GM19238 (cell line): ENCODE data around the gene SCGN.

Source experiments
- DNase-seq: peaks from one replicate; pipeline ENCODE4 v3.0.0; 2011; ENCODE audit warnings: low spot score; ENCODE audit not compliant: insufficient read length

The SCGN gene

DNA sequence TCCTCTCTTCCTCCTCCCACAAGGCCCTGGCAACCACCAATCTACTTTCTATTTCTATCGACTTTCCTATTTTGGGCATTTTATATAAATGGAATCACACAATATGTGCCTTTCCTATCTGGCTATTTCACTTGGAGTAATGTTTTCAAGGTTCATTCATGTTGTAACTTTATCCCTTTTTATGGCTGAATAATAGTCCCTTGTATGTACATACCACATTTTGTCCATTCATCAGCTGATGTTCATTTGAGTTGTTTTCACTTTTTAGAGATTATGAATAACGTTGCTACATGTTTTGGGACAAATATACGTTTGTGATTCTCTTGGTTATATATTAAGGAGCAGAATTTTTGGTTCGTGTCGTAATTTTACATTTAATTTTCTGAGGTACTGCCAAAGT lies 33.9 kb downstream of the SCGN start:
- no peak for DNase-seq

DNA sequence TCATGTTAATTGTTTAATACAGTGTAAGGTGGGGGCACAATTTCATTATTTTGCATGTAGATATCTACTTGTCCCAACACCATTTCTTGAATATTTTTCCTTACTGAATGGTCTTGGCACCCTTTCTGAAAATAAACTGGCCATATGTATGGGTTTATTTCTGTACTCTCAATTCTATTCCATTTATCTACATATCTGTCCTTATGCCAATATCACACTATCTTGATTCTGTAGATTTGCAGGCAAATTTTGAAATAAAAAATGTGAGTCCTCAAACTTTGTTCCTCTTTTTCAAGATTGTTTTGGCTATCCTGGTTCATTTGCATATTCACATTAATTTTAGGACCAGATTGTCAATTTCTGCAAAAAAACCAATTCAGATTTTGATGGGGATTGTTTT lies 34.8 kb downstream of the SCGN start:
- no peak for DNase-seq

DNA sequence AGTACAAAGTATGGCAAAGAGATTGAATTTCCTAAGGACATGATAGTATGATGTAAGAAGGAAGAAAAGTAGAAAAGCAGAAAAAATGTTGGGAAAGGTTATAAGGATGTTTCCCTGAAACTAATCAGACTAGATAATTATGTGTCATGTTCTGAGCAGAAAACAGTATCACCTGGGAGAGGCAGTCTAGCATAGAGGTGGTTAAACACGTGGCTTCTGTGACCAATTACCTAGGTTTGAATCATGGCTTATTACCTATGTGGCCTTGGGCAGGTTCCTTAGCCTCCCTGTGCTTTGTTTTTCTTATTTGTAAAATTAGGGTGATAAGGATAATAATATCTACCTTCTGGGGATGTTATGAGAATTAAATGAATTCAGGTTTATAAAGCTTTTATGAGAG lies 38.0 kb downstream of the SCGN start:
- no peak for DNase-seq

DNA sequence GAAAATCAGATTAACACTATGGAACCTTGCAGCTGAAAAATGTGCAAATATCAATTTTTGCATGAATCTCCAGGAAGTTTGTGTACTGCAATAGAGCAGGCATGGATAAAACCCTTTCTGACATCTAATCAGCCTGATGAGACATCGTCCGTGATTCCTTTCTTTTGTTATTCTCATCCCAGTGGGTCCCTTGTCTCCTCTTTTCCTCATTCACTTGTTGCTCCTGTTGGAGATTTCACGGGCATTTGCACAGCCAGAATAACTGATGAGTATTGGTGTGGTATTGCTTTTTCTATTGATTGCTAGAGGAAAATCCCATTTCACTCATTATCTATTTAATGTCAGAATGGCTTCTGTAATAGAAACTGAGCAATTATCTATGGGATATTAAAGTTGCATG lies 39.9 kb downstream of the SCGN start:
- DNase-seq: no peak

DNA sequence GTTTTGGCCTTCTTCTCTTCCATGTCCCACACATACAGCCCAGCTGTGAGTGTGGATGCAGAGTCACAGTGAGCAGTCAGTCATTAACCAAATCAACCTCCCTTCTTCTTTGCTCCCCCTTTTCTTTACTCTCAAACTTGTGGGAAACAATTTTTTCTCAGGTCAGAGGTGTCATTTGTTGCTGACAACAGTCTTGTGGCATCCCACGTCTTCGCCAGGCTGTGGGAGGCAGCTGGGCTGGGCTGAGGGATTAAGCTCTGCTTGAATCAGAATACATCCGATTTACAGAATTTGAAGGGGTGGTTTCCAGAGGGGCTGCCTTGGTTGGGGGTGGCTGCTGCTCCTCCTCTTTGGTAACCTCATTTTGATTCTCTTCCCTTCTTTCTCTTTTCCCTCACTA lies 40.5 kb downstream of the SCGN start:
- DNase-seq: no peak

DNA sequence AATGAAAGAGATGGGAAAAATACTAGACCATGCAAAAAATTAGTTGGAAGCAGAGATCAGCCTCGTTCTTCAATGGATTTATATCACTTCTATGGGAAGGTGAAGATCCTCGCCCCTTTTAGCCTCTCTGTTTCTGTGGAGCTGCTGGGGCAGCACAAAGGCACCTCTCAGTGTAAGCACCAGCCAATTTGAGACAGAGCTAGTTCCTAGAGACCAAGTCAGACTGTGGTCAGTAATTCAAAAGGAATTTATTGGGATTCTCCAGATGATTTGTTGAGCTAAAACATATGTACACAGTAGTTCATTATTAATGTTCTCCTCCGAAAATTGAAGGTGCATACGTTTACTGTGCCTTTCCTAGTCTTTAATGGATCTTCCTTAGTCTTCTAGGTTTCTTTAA lies 42.4 kb downstream of the SCGN start:
- no peak for DNase-seq

DNA sequence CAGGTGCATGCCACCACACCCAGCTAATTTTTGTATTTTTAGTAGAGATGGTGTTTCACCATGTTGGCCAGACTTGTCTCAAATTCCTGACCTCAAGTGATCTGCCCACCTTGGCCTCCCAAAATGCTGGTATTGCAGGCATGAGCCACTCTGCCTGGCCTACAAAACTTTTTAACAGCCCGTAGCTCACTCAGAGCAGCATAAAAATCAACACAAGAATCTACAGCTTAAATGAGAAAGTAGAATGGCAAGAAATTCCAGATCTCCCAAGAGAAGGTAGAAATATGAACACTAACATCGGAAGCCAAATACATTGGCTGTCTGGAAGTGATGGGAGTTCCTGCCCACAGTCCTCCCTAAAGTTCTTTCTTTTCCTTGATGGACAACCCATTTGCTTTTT lies 43.7 kb downstream of the SCGN start:
- DNase-seq: no peak

DNA sequence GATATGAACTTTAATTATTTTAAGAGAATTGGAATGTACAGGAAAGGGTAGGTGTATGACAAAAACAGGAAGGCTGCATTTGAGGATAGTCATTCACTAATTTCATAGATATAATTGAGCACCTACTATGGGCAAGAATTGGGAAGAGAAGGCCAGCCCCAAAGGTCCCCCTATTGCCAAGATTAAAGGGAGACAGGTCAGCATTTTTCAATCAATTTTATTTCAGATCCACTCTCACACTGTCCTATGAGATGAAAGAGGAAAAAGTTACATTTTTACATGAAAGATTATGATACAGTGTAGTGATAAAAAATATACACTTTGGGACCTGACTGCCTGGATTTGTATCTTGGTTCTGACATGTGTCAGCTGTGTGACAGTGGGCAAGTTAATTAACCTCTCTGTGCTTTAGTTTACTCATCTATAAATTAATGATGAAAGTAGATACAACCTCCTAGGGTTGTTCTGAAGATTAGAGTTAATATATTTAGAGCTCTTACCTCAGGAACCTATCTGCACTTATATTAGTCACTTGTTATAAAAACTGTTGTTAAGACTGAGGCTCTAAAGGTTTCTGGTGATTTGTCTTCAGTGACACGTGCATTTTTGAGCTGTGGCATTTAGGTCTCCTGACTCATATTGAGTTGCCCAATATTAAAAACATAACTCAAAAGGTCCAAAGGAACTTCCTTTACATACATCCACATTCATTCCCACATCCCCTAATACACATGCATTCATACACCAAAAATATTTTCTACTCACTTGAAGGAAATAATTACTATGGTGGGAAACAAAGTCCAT lies 45.7 kb downstream of the SCGN start:
- no peak for DNase-seq

DNA sequence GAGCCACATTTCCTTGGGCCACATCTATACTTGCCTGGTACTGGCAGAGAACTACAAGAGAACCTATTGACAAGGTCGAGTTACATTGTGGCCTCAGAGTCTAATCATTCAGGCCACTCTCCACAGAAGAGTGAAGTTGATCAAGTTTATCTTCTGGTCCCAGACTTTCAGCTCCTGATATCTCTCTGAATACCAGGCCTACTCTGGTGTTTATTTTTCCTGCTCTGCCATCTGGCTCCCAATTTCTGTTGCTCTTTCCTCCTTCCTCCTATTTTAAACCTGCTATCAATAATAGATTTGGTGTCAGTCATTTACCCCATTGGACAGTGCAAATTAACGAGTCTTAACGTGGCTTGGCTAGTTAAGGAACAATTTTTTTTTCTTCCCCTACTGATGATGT lies 46.6 kb downstream of the SCGN start:
- no peak for DNase-seq

DNA sequence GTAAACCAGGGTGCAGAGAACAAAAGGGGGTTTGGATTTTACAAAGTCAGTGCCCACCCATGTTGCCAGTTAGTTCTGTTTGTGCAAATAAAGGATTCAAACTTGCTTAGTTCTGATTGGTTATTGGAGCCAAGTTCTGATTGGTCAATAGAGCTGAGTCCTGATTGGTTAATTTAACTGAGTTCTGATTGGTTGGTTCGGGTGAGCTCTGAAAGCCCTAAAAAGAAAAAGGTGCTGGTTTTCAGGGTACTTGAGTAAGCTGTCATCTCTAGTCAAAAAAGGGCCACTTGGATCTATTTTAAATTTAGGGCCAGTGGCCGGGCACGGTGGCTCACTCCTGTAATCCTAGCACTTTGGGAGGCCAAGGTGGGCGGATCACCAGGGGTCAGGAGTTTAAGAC lies 47.6 kb downstream of the SCGN start:
- no peak for DNase-seq

DNA sequence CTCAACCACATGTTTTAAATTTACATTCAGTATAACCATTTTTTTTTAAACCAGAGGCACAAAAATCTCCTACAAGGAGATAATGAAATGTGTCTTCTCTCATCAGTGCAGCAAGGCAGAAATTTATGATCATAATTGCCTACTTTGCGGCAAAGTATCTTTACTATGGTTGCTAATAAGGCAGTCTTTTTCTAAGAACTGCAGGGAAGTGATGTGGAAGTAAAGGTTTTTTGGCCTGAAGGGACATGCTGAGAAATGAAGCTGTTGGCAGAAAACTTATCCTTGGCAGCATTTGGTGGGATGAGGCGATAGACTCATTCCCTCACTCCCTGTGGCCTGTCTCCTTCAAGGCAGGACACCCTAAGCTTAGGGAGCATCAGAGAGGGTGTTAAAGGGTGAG lies 48.7 kb downstream of the SCGN start:
- no peak for DNase-seq

DNA sequence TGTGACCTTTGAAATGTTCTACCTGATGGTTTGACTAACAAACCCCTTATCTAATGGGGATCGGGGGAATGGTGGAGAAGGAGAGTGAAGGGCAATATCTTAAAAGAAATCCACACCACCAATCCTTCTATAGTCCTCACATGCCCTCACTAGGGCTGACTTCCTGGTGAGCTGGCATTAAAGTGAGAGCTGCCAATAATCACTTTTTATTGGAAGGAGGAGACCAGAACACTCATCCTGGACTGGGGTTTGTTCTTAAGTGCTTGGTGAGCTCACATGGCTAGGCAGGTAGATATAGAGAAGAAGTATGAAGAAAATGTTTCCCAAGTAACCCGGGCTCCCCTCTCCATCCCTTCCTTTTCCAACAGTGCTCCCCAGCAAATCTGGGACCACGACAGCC lies 49.8 kb downstream of the SCGN start:
- DNase-seq: no peak

DNA sequence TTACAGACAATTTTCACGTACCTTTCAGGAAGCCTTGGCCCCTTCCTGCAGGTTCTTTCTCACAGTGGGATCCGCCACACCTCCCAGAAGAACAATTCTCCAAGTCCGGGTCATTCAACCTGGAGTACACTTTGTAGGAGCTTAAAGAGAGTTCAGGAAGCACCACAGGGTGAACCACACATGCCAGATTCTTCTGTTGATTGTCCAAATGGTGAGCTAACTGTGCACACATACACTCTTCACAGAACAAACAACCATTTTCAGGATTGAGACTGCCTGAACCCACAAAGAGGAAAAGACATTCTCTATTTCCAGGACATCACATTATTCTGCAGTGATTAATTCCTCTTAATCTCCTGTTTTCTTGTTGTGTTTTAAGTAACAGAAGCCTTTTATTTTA lies 51.0 kb downstream of the SCGN start:
- DNase-seq: no peak

DNA sequence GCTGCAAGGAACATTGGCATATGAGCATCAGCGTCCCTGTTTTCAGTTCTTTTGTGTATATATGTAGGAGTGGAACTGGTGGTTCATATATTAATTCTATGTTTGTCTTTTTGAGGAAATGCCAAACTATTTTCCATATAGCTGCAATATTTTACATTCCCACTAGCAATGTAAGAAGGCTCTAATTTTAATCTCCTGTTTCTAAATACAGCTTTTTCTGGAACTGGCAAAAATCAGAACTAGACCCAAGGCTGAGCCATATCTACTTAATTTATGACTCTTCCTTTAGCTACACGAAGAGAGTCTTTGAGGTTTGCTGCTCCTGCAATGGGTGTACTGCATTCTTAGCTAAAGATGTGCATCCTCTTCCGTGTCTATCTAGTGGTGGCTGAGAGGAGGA lies 52.0 kb downstream of the SCGN start:
- no peak for DNase-seq

DNA sequence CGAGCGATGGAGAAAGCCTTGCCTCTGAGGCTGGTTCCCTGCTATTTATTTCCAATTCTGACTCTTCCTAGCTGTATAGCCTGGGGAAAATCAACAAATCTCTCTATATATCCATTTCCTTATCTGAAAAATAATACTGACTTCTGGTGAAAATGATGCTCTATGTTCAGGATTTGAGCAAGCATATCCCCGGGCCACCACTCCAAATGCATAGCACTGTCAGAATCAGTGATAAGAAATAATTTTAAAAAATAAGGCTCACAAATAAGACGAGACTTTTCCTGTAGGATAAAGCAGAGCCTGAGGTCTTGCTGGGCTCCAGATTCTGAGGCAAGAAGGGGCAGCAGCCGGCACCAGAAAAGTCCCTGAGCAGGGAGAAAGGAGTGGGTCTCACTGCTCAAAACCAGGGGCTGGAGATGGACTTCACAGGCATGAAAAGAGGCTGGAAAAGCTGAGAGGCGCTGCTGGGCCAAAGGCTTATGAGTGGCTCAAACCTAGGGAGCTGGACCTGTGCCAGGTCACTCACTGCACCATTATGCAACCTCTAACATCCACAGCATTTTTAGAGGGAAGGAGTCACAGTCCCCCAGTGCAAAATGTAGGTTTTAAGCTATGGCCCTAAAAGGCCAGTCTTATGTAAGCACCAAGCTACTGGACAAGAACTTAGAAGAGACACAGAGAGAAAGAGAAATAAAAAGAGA lies 54.4 kb downstream of the SCGN start:
- DNase-seq: no peak

DNA sequence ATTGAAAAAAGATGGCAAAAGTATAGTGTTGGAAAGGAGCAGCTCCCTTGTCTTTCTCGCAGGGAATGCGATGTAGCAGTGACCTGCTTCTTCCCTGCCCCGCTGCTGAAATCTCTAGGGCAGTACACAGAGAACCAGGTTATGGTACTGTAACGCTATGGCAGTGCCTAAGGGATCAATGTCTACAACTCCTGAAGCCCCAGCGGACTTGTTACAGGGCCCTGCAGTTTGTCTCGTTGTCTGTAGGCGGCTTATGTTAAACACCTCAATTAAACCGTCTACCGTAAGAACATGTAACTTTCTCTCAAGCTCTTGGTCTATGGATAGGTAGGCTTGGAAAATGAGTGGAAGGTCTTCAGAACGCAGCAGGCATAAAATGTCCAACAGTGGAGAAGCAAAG lies 57.7 kb downstream of the SCGN start:
- no peak for DNase-seq

DNA sequence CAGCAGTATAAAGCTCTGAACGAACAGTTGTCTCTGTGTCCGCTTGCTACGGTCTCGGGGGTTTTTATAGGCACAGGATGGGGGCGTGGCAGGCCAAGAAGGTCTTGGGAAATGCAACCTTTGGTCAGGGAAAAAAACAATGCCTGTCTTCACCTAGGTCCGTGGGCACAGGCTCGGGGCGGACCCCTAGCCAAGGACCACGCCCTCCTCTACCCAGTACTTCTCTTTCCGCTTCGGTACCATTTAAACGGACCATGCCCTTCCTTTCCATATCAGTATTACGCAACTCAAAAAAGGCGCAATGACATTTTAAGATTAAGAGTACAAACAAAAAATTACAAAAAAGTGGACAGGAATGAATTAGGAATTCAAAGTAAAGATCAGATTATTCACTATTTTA lies 58.3 kb downstream of the SCGN start:
- no peak for DNase-seq

DNA sequence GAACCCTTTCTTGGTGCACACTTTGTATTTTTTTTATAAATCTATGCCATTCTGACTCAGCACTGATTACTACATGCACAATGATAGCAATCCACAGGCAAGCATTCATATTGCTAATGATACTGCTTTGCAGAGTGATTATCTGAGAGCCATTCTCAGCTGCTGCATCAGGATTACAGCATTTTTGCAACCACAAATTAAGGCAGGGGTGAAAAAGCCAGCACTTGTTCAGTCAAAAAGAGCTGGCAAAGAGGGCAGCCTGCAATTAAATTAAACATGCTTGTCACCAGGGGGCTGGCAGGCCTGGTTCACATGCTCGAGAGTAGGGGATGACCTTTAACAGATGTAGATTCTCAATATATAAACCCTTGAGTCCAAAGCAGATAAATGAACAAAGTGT lies 61.8 kb downstream of the SCGN start:
- no peak for DNase-seq

DNA sequence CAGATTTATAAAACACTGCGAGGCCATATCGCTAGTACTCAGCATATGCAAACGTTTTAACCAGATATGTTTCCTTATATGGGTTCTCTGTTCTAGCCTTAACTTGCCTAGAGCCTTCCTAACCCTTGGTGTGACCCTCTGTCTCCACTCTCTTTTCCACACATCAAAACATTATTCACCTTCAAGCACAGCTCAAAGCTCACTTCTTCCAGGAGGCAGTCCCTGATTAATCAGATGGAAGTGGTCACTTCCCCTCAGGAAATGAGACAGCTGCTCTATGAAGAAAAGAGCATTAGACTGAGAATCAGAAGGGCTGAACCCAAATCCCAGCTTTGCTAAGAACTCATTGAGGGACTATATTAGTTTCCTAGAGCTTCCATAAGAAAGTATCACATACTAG lies 62.8 kb downstream of the SCGN start:
- no peak for DNase-seq

DNA sequence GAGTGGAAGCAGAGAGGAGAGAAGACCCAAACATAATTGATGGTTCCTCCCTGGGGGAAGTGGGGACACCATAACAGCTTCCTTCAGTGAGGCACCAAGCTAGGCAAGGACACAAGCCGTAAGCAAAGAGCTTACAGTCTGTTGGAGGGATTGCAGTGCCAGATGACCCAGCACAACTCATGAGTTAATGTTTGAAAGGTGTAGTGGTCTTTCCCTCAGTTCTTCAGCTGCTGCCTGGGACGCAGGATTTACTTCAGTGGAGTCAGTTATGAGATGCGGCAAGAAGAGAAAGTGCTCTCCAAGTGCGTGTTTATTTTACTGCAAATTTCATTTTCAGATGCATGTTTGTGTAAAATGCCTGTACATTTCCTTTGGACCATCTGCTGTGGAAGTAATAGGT lies 63.8 kb downstream of the SCGN start:
- DNase-seq: no peak

DNA sequence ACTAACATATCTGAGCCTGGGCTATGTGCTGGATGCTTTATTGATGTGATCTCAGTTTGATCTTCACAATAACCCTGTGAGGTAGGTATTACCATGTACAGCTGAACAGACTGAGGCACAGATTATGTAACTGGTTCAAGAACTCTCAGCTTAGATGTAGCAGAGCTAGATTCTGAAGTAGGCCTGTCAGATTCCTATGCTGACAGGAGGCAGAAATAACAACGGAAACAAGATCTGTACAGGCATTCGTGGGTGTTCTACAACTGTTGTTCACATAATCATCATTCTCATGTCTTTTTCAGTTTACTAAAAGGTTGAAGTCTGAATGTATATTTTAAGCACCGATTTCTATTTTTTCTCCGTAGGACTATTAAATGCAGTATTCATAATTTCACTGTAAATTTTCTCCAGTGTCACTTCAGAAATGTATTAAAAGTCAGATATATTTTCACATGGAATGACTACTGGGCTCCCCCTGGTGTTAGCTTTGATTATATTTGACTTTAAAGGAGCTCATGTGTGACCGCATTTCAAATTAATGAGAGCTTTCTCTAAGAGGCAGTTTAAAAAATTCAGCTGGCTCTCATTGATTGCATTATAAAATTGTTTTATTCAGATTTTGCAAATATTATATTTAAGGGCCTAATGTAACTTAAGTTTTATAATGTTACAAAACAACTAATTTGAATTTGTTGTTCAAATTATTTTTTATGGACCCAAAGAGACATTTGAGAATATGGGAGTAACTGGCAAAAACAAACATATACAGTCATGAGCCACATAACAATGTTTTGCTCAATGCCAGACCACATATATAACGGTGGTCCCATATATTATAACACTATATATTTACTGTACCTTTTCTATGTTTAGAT lies 66.1 kb downstream of the SCGN start:
- peak; percentile 5 for DNase-seq
